Activated CD4-positive, alpha-beta T cell treated with anti-CD3 and anti-CD28 coated beads for 1 hour (primary cell): ENCODE results near the gene APC2.
A peak's percentile ranks its signal among the peaks of the same experiment; 100 is the strongest.
"Not testable (repeated sequence)": the region's sequence is repeated elsewhere in the genome, so short reads cannot be mapped to it uniquely, and the experiment has no call there.

Experiments
- DNase-seq: peaks from one replicate; pipeline ENCODE4 v3.0.0-alpha.2; 2020

APC2 gene

DNA sequence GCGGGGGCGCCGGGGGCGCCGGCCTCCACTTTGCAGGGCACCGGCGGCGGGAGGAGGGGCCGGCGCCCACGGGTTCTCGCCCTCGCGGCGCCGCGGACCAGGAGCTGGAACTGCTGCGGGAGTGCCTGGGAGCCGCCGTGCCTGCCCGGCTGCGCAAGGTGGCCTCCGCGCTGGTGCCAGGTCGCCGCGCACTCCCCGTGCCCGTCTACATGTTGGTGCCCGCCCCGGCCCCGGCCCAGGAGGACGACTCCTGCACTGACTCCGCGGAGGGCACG, 17.2 kb downstream of the APC2 start:
- DNase-seq: no peak

DNA sequence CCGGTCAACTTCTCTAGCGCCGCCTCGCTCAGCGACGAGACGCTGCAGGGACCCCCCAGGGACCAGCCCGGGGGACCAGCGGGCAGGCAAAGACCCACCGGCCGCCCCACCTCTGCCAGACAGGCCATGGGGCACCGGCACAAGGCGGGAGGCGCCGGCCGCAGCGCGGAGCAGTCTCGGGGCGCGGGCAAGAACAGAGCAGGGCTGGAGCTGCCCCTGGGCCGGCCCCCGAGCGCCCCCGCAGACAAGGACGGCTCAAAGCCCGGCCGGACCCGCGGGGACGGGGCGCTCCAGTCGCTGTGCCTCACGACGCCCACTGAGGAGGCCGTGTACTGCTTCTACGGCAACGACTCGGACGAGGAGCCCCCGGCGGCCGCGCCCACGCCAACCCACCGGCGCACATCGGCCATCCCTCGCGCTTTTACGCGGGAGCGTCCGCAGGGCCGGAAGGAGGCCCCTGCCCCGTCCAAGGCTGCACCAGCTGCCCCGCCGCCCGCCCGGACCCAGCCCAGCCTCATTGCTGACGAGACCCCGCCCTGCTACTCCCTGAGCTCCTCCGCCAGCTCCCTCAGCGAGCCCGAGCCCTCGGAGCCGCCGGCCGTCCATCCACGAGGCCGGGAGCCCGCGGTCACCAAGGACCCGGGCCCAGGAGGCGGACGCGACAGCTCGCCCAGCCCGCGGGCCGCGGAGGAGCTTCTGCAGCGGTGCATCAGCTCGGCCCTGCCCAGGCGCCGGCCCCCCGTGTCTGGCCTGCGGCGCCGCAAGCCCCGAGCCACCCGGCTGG, 17.8 kb downstream of the APC2 start:
- DNase-seq: no peak

DNA sequence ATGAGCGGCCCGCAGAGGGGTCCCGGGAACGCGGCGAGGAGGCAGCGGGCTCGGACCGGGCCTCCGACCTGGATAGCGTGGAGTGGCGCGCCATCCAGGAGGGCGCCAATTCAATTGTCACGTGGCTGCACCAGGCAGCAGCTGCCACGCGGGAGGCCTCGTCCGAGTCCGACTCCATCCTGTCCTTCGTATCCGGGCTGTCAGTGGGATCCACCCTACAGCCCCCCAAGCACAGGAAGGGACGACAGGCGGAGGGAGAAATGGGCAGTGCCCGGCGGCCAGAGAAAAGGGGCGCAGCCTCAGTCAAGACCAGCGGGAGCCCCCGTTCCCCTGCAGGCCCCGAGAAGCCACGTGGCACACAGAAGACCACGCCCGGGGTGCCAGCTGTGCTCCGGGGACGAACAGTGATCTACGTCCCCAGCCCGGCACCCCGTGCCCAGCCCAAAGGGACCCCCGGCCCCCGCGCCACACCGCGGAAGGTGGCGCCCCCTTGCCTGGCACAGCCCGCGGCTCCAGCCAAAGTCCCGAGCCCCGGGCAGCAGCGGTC, 18.4 kb downstream of the APC2 start:
- DNase-seq: no peak

DNA sequence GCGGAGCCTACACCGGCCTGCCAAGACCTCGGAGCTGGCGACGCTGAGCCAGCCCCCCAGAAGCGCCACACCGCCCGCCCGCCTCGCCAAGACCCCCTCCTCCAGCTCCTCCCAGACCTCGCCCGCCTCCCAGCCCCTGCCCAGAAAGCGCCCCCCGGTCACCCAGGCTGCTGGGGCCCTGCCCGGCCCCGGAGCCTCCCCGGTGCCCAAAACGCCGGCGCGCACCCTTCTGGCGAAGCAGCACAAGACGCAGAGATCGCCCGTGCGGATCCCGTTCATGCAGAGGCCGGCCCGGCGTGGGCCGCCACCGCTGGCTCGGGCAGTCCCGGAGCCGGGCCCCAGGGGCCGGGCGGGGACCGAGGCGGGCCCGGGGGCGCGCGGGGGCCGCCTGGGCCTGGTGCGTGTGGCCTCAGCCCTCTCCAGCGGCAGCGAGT, 18.9 kb downstream of the APC2 start:
- no peak for DNase-seq

DNA sequence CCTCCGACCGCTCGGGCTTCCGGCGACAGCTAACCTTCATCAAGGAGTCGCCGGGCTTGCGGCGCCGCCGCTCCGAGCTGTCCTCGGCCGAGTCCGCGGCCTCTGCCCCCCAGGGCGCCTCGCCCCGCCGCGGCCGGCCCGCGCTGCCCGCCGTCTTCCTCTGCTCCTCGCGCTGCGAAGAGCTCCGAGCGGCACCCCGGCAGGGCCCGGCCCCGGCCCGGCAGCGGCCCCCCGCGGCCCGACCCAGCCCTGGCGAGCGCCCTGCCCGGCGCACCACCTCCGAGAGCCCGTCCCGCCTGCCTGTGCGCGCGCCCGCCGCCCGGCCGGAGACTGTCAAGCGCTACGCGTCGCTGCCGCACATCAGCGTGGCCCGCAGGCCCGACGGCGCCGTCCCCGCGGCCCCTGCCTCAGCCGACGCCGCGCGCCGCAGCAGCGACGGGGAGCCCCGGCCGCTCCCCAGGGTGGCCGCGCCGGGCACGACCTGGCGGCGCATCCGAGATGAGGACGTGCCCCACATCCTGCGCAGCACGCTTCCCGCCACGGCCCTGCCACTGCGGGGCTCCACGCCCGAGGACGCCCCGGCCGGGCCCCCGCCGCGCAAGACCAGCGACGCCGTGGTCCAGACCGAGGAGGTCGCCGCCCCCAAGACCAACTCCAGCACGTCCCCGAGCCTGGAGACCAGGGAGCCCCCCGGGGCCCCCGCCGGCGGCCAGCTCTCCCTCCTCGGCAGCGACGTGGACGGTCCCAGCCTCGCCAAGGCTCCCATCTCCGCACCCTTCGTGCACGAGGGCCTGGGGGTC, 19.5 kb downstream of the APC2 start:
- no peak for DNase-seq

DNA sequence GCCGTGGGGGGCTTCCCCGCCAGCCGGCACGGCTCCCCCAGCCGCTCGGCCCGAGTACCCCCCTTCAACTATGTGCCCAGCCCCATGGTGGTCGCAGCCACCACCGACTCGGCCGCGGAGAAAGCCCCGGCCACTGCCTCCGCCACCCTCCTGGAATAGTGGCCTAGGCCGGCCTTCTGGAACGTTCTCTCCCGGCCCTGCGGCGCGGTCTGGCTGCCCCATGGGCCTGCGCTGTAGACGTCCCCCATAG, 20.1 kb downstream of the APC2 start:
- DNase-seq: no peak

DNA sequence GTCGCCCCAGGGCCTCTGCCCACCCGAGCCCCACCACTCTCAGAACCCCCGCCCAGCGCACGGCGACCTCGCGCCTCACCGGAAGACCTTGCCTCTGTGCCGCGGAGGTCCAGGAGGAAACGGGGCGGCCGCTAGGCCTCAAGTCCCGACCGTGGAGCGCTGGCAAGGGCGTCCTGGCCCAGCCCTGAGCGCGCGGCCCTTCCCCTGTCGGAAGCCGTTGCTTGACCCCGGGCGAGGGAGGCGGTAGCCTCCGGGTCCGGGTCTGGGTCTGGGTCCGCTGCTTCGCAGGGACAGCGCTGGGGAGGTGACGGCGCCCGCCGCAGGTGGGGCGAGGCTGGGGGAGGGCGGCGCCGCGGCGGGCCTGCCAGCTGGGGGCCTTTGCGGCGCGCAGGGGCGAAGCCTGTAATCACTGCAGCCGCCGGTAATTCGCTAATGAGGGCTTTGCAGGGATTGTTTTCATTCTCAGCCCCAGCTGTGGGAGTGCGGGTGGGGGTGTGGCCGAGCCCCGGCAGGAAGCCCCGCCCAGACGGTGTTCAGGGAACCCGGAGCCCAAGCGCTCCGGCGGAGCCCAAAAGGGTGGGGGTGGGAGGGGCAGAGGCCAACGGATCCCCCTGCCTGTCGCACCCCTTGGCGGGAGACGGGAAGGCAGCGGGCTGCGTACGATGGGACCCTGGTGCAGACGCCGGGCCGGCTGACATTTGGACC, 20.5 kb downstream of the APC2 start:
- peak; percentile 65 for DNase-seq

DNA sequence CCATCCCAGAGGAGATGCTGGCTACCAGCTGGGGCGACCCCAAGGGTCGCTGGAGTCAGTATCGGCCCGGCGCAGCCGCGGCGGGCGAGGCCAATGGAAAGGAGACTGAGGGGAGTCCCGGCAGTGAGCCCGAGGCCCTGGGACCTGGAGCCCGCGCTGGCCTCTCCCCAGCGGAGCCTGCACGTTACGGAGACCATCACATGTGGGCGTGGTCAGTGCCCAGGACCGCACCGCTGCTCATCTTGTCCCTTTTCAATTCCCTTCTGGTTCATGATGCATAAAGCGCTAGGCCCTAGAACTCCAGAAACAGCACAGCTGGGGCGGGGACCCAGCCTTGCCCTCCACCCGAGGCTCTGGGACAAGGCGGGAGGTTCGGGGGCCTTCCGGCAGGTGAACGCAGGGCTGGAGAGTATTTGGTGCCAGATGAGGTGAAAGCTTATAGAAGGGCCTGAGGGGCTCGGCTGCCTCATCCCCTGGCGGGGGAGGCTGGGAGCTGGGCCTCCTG, 21.1 kb downstream of the APC2 start:
- no peak for DNase-seq

DNA sequence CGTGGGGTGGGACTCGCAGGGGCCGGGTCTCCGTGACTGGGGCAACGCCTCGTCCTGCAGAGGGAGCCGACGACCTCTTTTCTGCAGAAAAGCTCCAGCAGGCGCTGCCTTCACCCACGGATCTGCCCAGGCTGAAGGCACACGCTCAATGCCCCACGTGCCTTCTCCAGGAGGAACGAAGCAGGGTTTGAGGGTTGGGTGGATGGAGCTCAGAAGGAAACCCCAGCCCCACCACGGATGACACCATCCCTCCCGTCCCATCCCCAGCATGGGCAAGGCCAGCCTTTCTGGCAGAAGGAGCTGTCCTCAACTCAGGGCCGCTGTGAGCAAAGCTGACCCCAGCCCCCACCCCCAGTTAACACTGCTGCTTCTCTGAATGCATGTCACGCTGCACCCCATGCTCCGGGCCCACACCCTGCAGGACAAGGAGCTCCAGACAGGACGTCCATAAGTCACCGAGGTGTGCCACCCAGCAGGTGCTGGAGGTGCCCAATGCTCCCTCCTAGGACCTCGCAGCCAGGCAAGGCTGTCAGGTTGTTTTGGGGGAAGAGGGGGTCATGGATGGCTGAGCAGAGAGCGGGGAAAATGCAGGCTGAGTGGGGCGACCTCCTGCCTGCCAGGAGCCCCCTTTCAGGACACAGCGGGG, 21.7 kb downstream of the APC2 start:
- no peak for DNase-seq

DNA sequence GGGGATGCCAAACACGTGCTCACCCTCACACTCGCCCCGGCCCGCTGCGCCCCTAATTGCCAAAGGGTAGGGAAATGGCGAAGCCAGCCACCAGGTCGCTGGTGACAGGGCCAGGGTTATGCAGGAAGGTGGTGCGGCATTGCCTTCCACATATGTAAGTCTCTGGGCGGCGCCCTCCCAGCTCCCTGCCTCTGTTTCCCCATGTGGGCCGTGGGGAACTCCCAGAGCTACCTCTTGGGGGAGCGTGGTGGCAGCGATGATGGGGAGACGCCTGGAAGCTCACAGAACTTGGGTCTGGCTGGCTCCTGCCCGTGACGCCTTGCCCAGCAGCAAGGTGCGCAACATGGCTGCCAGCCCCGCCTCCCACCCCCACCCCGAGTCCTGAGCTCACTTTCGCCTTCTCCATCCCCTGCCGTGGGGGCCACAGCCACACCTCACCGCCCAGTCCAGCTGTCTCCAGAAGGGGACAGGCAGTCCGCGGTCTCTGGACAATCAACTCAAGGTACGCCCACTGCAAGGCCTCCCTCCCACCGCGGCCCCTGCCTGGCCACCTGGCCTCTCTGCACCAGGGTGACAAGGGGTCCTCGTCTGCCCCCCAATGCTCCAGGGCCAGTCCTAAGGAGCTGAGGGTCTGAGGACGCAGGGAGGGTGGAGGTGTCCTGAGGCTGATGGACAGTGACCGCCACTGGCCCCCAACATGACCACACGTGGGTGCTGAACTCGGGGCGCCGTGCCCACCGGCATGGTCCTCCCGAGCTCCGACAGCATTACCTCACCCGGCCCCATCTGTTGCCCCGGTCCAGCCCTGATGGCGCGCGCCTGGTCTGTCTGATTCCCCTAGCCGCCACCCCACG, 22.5 kb downstream of the APC2 start:
- no peak for DNase-seq

DNA sequence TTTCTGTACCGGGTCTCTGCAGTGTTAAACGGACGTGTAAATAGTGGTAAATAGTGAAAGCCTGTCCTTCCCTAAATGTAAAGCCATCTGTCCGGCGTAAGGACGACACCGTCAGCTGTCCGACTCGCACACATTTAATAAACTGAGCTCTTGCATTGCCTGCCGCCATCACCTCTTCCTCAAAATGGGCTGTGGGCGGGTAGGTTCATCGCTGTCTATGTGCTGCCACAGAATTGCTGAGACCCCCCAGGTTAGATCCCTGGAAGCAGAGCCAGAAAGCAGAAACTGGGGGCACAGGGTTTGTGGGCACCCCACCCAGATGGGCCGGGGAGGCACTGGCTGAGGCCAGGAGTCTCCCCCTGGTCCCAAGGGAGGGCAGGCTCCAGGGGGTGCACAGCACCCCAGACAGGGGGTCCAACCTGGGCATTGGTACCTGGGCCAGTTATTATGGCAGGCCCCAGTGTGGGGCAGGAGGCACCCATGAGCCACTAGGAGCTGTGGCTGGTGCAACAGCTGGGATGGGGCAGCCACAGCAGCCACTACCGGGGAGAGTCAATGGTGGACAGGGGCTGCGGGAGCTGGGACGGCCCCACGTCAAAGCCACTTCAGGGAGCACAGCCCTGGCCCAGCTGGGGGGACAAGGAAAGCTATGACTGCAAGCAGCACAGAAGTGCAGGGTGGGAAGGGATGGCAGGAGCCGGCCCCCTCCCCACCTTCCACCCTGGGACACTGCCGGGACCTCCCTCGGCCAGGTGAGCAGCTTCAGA, 23.3 kb downstream of the APC2 start:
- DNase-seq: no peak

DNA sequence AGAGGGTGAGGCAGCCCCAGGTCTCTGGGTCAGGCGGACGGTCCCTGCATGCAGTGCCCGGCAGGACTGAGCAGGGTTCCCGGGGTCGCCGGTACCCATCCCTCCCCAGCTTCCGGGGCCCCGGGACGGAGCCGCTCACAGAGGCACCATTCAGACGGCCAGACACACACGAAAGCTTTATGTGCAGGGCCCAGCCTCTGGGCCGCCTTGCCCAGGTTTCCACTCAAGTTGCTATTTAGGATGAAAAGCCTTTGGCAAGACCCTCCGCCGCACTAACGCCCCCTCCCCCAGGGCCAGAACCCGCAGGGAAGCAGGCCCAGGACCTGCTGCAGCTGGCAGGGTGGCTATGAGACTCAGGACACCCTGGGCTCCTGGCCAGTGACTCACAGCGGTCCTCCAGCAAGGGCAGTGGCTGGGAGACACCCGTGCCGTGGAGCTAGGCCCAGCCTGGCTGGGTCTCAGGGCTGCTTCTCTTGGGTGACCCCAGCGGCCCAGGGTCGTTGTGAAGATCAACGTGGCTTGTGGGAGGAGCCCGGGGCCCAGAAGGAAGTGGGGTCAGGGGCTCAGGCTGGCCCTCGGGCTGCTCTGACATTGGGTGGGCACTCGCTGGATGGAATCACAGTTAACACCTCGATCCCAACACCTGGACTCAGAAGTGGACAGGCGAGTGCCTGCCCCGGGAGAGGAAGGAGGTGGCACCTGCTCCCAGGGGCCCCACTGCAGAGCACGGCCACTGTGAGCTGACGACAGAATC, 24.3 kb downstream of the APC2 start:
- no peak for DNase-seq

DNA sequence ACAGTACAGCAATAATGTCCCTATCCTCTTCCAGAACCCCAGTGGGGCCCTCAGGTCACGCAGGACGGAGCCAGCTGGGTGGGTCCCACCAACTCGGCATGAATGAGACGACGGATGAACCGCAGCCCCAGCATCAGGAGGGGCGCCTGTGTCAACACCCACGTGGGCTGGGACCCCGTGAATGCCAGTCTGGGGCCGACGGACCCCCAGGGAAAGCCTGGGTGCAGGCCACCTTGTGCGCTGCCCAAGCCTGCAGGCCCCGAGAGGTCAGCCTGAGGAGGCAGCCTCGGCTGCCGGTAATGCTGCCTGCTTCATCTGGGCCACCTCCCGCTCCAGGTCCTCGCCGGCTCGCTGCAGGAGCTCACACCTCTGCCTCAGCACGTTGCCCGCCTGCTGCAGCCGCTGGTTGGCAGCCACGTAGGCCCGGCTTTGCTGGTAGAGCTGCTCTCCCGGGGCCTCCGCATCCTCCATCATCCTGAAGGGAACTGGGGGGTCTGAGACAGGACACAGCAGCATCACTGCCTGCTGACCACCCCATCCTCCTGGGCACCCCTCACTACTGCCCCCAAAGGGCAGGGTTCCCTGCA, 24.9 kb downstream of the APC2 start:
- no peak for DNase-seq

DNA sequence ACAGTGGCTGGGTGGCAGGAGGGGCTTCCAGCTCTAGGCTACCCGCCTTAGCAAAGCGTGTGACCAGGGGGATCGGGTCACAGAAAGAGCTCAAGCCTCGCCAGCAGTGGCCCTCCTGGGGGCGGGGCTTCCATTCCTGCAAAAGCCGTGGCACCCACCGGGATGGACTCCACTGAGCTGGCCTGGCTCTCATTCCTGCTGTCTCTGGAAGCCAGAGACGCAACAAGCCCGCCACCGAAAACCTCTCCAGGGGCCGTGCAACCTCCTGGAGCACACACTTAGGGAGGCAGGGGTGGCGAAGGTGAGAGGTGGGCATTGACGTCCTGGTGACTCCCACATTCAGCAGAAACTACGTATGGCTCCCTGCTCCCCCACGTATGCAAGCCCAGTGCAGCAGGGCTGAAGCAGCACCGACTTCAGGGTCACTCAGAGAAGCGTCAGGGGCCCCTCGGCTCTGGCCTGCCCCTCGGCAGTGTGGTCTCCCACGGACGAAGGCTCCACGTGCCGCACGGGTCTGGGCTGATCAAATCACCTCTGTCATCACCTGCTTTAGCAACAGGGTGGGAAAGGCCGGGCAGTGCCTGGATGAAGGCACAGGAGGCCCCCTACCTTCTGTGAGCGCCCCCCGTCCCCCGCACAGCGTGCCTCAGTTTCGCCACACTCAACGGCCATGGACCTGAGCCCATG, 26.0 kb downstream of the APC2 start:
- DNase-seq: no peak

DNA sequence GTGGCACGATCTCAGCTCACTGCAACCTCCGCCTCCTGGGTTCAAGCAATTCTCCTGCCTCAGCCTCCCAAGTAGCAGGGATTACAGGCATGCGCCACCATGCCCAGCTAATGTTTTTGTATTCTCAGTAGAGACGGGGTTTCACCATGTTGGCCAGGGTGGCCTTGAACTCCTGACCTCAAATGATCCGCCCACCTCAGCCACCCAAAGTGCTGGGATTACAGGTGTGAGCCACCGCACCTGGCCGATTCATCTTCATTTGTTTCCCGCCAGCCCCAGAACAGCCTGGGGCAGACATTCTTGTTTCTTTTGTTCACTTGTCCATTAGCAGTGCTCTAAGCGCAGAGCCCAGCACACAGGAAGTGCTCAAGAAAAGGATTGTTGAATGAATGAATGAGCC, 27.1 kb downstream of the APC2 start:
- DNase-seq: not testable (repeated sequence)

DNA sequence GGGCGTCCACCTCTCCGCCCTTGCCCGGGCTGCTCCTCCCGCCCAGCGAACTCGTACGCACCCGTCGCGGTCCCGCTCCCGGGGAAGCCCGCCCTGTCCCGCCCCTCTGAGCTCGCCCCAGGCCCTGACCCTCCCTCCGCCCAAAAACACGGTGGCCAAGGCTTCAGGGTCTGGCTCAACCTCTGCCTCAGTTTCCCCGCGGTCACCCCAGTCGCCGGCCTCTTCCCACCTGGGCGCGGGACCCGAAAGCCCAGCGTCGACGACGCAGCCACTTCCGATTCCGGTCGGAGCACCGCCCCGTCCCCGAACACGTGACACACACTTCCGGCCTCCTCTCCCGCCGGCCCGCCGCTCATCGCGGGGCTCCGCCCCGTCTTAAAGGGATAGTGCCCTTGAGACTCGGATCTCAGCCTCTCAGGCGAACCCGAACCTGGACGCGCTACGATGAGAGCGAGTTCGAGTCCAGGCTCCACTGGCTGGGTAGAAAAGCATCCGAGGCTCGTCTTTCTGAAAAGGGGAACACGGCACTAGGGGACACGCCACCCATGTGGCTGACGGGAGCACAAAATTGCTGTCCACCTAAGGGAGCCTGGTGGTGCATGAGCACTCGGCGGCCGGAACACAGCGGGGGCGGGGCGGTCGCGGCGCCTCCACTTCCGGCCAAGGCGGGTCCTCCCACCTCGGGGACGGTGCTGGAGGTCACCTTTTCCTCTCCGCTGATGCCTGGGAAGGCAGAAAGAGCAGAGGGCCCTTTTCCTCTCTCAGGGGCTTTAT, 29.2 kb downstream of the APC2 start, which contains the start of gene C19orf25:
Gene C19orf25 (minus strand): TSS at position 282 of the 774 bp plus-strand sequence. CDS start 312 bp downstream, outside the sequence.
- DNase-seq: peak; percentile 87

DNA sequence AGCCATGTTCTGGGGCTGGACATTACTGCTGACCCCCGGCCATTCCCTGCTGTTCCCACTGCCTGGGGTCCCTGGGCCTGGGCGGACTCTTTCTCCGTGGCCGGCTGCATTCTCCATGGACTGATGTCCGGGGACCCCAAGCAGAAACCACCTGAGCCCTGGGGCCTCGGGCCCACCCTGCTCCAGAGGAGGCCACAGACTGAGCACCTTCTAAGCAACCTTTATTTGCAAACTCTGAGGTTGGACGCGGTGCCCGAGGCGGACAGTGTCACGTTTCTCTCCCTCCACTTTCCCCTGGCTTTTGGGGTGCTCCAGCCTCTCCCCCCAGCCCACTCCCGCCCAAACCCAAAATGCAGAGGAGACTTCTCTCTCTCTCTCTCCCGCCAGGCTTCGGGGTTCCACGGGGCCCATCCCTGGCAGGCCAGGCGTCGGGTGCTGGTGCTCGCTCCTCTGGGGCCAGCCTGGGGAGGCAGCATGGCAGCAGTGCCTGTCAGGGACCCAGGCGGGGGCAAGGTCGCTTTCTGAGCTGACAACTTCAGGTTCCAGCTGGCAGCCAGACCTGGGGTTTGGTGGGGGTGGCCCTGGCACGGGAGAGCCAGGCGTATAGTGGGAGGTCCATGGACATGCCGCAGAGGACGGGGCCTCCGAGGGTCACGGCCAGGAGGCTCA, 31.4 kb downstream of the APC2 start:
- no peak for DNase-seq

DNA sequence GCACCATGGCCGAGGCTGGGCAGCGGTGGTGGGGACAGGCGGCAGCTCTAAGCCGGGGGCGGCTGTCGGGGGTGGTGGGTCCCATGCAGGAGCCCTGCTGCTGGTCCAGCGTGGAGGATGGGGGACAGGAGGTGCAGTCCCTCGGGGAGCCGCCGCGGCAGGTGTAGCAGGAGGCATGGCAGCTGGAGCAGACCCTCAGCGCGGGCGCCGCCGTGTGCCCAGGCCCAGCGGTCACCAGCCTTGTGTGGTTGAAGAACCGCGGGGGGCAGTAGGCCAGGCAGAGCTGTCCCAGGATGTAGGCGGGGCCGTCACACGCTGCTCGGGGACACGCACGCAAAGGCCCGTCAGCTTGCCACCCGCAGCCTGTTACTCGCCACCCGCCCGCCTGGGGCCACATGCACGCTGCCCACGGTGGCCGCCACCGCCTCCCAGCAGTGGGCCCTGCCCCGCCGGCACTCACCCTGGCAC, 32.0 kb downstream of the APC2 start:
- DNase-seq: no peak
